ENCODE data around the gene KANSL3.

DNA sequence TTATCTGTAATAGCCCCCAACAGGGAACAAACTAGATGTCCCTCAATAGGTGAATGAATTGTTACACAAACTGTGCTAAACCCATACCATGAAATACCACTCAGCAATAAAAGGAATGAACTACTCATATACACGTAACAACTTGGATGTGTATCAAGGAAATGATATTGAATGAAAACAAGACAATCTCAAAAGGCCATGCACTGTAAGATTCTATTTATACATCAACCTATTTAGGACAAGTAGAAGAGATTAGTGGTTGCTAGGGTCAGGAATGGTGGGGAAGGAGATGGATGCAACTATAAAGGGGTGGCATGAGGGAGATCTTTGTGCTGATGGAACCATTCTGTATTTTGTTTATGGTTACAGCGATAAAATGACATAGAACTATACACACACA, 47.1 kb downstream of the KANSL3 start:
- no peak for TF ChIP-seq POLR2A (IDR thresholded peaks at IDR 0.05)
- TF ChIP-seq CTCF (IDR thresholded peaks at IDR 0.05), result no peak
- no peak for TF ChIP-seq EP300 (IDR thresholded peaks at IDR 0.05)
